ENCODE data around the gene EPN2. TPM values are rescaled to one million over a fixed set of nuclear protein-coding genes. Genes with fewer than 3 reads are reported as not detected.

The EPN2 gene
- total RNA-seq, 1 experiment from 2014 or later, result 35.6 TPM

GRCh38 chr17:19345067-19345460 is 107.9 kb downstream of the EPN2 start:
- Histone ChIP-seq H3K36me3 (ENCODE audit: control insufficient read depth, insufficient read depth, low read length) (no peaks in the 10 kb centered on the region), H3K9me3 (no peaks in the 10 kb centered on the region), H3K27me3 (replicated peaks; ENCODE audit: control insufficient read depth, insufficient read depth, low read length) (no peaks in the 10 kb centered on the region), H3K4me1 (peaks cover 27% of the 10 kb centered on the region), H3K4me3 (ENCODE audit: low read depth, low read length) (no peak overlapping the region)
- DNase-seq, result peak in 1 of 2 experiments; percentile 22
- Mint-ChIP-seq H3K27me3 (ENCODE audit: insufficient read depth, unreplicated experiment) (no peaks in the 10 kb centered on the region), H3K4me3 (ENCODE audit: unreplicated experiment) (no peak overlapping the region), H3K27ac (ENCODE audit: unreplicated experiment) (no peak overlapping the region), H3K9me3 (ENCODE audit: unreplicated experiment) (no peaks in the 10 kb centered on the region), H3K36me3 (ENCODE audit: insufficient read depth, unreplicated experiment) (peaks cover 18% of the 10 kb centered on the region), H3K4me1 (ENCODE audit: low read depth, unreplicated experiment) (peaks cover 19% of the 10 kb centered on the region)
- POLR2A ChIA-PET, result no interaction called here
- BruUV-seq (replicated peaks), result no TSS peak
- TF ChIP-seq CTCF (IDR thresholded peaks at IDR 0.05; ENCODE audit: insufficient read depth in 1 of 2, low read depth in 1 of 2, low read length in 1 of 2, severe bottlenecking in 1 of 2, unreplicated experiment in 1 of 2), result no peak
- intact Hi-C loops (cut with micrococcal nuclease; ENCODE audit: unreplicated experiment), result no loop called here
- CTCF ChIA-PET, result no interaction called here

- Histone ChIP-seq H3K27me3 (replicated peaks; ENCODE audit: control insufficient read depth, insufficient read depth, low read length) (no peaks in the 10 kb centered on the region), H3K36me3 (ENCODE audit: control insufficient read depth, insufficient read depth, low read length) (no peaks in the 10 kb centered on the region), H3K4me1 (peaks cover 27% of the 10 kb centered on the region), H3K4me3 (ENCODE audit: low read depth, low read length) (no peak overlapping the region), H3K9me3 (no peaks in the 10 kb centered on the region)
- H3K9me3 Mint-ChIP-seq (ENCODE audit: unreplicated experiment), result no peaks in the 10 kb centered on the region
- ChIA-PET POLR2A (no interaction called here), CTCF (interaction anchor here (0.7 to 1.4 kb wide), 2 partner anchors 16 to 17 kb away, joined by 3 to 4 read pairs; partner anchors contain the start of gene B9D1)
- no peak overlapping the region for H3K4me3 Mint-ChIP-seq (ENCODE audit: unreplicated experiment)
- H3K36me3 Mint-ChIP-seq (ENCODE audit: insufficient read depth, unreplicated experiment), result peaks cover 15% of the 10 kb centered on the region
- no peak overlapping the region for H3K27ac Mint-ChIP-seq (ENCODE audit: unreplicated experiment)
- peak in 1 of 2 experiments; percentile 28 for DNase-seq
- BruUV-seq (replicated peaks), result no TSS peak
- intact Hi-C loops (cut with micrococcal nuclease; ENCODE audit: unreplicated experiment), result no loop called here
- H3K4me1 Mint-ChIP-seq (ENCODE audit: low read depth, unreplicated experiment), result peaks cover 19% of the 10 kb centered on the region
- H3K27me3 Mint-ChIP-seq (ENCODE audit: insufficient read depth, unreplicated experiment), result no peaks in the 10 kb centered on the region
- no peak for TF ChIP-seq CTCF (IDR thresholded peaks at IDR 0.05; ENCODE audit: insufficient read depth in 1 of 2, low read depth in 1 of 2, low read length in 1 of 2, severe bottlenecking in 1 of 2, unreplicated experiment in 1 of 2)
Measured at GRCh38 chr17:19345486-19346350, 108.6 kb downstream of the EPN2 start.

DNA sequence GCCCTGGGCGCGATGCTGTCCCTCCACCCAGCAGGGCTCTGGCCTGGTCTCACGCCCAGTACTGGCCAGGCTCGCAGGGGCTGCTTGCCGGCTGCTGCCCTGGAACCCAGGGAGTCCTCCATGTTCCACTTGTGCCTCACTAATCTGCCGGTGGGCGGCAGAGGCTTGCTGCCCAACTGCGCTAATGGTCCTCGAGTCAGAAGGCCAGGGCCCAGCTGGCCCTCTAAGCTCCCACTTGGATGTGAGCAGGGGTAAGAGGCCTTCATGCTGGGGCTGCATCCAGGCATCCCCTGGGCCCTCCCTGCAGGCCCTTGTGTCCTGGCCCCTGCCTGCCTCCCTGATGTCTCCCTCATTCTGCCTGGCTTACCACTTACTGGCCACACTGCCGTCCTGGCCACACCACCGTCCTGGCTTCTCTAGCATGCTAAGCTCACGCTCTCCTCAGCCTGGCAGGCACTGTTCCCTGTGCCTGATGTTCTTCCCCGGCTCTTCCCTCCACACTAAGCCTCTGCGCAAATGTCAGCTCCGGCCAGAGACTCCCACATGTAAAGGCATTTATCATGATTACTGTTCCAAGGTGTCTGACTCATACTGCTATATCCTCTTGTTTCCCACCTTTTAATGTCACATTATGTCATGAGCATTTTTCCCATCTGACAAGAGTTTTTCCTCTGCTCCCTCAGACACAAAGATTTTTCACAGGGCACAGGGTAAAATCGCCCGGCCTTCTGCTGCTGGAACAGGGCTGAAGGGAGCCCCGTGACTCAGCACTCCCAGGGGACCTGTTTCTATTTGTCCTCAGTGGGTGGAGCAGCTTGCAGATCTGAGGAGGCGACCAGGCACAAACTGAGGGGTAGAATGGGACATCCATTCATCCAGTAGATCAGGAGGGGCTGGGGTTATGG is 109.4 kb downstream of the EPN2 start:
- H3K9me3 Mint-ChIP-seq (ENCODE audit: unreplicated experiment), result no peaks in the 10 kb centered on the region
- H3K4me1 Mint-ChIP-seq (ENCODE audit: low read depth, unreplicated experiment), result peaks cover 15% of the 10 kb centered on the region
- no peaks in the 10 kb centered on the region for H3K36me3 ChIP-seq (ENCODE audit: control insufficient read depth, insufficient read depth, low read length)
- peaks cover 6% of the 10 kb centered on the region for H3K36me3 Mint-ChIP-seq (ENCODE audit: insufficient read depth, unreplicated experiment)
- H3K27me3 Mint-ChIP-seq (ENCODE audit: insufficient read depth, unreplicated experiment), result no peaks in the 10 kb centered on the region
- TF ChIP-seq CTCF (IDR thresholded peaks at IDR 0.05; ENCODE audit: insufficient read depth in 1 of 2, low read depth in 1 of 2, low read length in 1 of 2, severe bottlenecking in 1 of 2, unreplicated experiment in 1 of 2), result no peak
- ChIA-PET POLR2A (no interaction called here), CTCF (interaction anchor here (1.4 kb wide), 1 partner anchor 16 kb away, joined by 4 read pairs; the partner anchor contains the start of gene B9D1)
- H3K27me3 ChIP-seq (replicated peaks; ENCODE audit: control insufficient read depth, insufficient read depth, low read length), result no peaks in the 10 kb centered on the region
- intact Hi-C loops (cut with micrococcal nuclease; ENCODE audit: unreplicated experiment), result no loop called here
- BruUV-seq (replicated peaks), result no TSS peak
- peak in 1 of 2 experiments; percentile 38 for DNase-seq
- H3K4me3 Mint-ChIP-seq (ENCODE audit: unreplicated experiment), result no peak overlapping the region
- H3K9me3 ChIP-seq, result no peaks in the 10 kb centered on the region
- H3K4me1 ChIP-seq, result peaks cover 27% of the 10 kb centered on the region
- peak overlapping the region; percentile 39 for H3K27ac Mint-ChIP-seq (ENCODE audit: unreplicated experiment)
- no peak overlapping the region for H3K4me3 ChIP-seq (ENCODE audit: low read depth, low read length)
